Medulla oblongata (tissue), 1 donor: ENCODE results near the gene CACNA1A.

ENCODE experiments used
- DNase-seq: peaks from one replicate; pipeline ENCODE4 v3.0.0-alpha.2; 2015; ENCODE audit errors: extremely low spot score

Gene CACNA1A

DNA sequence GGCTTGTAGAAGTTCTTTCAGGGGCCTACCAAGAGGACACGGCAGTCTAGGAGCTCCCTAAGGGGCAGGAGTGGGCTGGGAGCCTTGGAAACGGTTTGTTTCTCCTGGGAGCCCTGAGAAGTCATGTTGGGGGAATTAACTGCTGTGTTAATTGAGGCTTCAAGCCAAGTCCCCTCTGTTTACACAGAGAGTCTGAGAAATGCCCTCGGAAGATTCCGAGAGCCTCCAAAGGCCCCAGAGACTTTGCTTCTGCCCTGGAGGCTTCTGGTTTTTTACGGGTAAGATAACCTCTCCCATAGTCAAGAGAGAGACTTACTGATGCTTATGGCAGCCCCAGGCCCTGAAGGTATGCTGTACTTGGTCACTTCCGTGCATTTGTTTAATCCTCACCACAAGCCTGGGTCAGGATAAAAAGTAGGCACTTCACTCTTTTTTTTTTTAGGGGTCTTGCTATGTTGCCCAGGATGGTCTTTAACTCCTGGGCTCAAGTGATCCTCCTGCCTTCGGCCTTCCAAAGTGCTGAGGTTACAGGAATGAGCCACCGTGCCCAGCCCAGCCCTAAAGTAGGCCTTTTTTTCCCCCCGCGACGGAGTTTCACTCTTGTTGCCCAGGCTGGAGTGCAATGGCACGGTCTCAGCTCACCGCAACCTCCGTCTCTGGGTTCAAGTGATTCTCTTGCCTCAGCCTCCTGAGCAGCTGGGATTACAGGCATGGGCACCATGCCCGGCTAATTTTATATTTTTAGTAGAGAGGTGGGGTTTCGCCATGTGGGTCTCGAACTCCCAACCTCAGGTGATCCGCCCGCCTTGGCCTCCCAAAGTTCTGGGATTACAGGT, 340.9 kb downstream of the CACNA1A start:
- no peak for DNase-seq

DNA sequence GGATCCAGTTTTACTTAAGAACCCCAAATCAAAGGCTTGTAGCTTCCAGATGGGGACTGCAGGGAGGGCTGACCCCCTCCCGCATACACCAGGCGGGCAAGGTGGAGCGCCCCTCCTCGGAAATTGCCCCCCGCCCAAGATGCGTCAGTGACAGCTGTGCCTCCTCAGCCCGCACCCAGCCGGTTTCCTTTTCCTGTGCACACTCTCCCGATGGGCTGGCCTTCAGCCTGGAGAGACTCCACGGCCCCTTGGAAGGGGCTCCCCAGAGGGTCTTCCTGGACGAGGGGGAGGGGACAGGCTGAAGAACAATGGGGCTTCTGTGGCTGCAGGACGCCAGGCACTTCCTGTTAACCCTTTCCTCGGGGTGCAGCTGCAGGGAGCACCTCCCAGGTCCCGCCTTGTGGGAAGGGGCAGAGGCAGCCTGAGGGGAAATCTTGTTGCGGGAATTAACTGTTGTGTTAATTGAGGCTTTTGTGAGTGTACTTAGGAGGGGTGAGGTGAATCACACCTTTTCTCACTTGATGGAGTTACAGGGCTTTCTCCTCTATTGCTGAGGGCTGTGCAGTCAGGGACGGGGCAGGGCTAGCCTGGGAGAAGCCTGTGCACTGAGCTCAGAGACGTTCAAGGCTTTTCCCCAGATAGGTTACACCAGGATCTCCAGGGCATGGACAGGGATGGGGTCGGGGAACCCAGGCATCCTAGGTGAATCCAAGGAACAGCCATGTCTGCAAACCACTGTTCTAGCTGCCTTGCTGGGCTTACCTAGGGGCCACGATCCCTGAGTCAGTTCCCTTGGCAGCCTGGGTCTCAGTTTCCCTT, 341.7 kb downstream of the CACNA1A start:
- peak; percentile 45 for DNase-seq

DNA sequence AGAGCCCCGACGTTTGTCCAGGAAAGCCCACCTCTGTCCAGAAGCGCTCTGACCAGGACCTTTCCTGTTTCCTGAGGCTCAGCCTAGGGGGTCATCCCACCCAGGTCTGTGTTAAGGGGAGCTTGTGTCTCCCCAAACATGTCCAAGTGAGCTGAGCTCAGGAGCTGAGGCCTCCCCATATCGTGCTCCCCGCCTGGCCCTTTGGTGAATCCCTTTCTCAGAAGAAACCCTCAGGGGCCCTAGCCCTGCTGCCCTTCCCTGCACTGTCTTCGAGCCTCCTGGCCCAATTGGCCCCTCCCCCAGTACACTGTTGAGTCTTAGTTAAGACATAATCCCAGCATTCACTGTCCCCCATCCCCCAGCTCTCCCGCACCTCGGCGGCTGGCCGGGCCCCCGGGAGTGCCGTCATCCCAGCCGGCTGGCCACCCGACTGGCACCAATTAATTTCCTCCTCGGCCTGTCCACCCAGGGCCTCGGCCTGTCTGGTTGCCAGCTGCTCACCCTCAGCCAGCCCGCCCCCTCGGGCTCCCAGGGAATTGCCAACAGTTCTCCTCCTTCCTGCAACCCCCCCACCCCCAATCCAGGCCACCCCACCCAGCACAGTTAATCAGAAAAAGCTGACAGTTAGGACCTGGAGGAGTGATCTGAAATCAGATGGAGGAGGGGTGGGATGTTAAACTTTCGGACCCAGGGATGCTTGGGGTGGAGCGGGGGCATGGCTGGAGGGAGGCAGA, 342.5 kb downstream of the CACNA1A start:
- peak; percentile 78 for DNase-seq

DNA sequence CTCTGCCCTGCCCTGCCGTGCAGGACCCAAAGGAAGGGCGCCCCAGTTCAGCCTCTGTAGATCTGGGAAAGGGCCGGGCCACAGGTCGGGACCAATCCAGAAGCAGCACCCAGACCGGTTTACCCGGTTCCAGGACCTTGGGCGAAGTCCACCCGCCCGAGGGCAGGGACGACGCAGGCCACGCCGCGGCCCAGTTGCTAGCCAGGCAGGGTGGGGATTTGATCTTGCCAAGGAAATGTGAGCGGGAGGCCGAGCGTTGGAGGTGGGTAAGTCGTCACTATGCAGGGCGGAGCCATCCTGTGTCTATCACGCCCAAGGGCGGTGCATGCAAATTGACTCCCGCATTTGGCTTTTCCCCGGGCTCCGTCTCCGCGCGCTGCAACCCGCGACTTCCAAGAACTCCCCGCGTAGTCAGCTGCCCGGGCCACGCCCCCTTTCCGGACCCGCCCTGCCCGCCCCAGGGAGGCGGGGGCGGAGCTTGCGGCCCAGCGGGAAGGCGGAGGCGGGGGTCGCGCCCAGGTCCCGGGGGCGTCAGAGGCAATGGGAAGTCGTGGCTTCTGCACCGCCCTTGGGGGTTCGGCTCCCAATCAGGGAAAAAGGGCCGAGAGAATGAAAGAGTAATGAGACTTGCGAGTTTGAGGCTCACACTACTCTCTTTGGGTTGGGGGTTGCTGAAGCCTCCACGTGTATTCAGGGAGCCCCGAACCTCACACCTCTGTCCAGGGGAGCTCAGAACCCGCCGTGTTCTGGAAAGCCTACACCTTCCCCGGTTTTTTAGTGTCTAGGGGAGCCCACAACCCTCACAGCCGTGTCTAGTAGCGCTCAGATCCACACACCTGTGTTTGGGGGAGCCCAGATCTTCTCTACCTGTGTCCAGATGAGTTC, 343.3 kb downstream of the CACNA1A start:
- DNase-seq, result peak; percentile 96

DNA sequence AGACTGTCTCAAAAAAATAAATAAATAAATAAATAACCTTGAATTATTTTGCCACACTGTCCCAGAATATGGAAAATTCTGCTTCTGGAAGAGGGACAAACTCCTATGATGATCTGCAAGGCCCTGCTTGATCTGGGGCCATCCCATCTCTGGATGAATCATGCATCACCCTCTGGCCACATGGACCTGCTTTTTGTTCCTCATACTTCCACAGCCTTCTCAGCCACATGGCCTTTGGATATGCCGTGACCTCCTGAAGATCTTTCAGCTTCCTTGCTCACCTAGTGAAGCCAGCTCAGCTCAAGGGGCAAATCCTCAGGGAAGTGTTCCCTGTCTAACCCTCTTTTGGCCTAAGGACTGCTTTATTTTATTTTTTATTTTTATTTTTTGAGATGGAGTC, 345.7 kb downstream of the CACNA1A start:
- DNase-seq, result no peak

DNA sequence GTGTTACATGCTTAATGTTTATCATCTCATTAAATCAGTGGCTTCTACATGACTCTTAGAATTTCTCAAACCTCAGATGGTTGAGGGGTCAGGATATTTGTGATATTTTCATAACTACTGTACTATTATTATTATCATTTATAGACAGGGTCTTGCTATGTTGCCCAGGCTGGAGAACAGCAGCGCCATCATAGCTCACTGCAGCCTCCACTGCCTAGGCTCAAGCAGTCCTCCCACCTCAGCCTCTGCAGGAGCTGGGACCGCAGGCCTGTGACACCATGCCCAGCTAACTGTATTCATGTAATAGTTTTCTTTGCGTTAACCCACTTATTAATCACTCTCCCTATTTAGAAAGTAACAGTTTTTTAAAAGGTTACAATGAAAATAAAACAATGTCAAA, 346.6 kb downstream of the CACNA1A start:
- no peak for DNase-seq
